Prostate gland (tissue), 2 donors: Measurements from ENCODE around the gene OR4E2. TPM values are rescaled to one million over a fixed set of nuclear protein-coding genes. Genes with fewer than 3 reads are reported as not detected.
"Not testable (repeated sequence)": the region's sequence is repeated elsewhere in the genome, so short reads cannot be mapped to it uniquely, and the experiment has no call there.

Source experiments
- DNase-seq: peaks from one replicate; pipeline ENCODE4 v3.0.0-alpha.2; 2019; ENCODE audit warnings: low spot score
- H3K27ac ChIP-seq, 2 donors: fragments of 200-600 bp; sonication (generic); 2 replicates each; pipeline ENCODE4 v1.5.1; 2017 to 2019
- H3K27me3 ChIP-seq: fragments of 200-600 bp; sonication (generic); replicated peaks from 2 replicates; pipeline ENCODE4 v1.5.1; 2019; ENCODE audit not compliant: insufficient read depth
- H3K36me3 ChIP-seq, 2 donors: fragments of 200-600 bp; sonication (generic); 1 replicate in 1 of 2; 2 replicates in 1 of 2; pipeline versions ENCODE4 v1.5.1 to v1.8.1; 2017 to 2019
- H3K4me1 ChIP-seq: fragments of 200-600 bp; sonication (generic); replicated peaks from 2 replicates; pipeline ENCODE4 v1.5.1; 2019
- H3K4me3 ChIP-seq, 2 donors: fragments of 200-600 bp; sonication (generic); 2 replicates each; pipeline ENCODE4 v1.5.1; 2017 to 2019
- H3K9me3 ChIP-seq: fragments of 200-600 bp; sonication (generic); 2 replicates; pipeline ENCODE4 v1.5.1; 2017
- CTCF ChIP-seq, 4 experiments: fragments of 200-600 bp in 2 of 4; fragments of 450-650 bp in 2 of 4; sonication (generic) in 2 of 4; IDR thresholded peaks; 1 replicate in 3 of 4; 2 replicates in 1 of 4; pipeline ENCODE4 v1.5.1; 2016 to 2019; ENCODE audit warnings: antibody characterized with exemption in 4 of 4, mild to moderate bottlenecking in 2 of 4, moderate library complexity in 2 of 4
- POLR2A ChIP-seq: fragments of 450-650 bp; IDR thresholded peaks from one replicate; pipeline ENCODE4 v1.6.1; 2016; ENCODE audit warnings: antibody characterized with exemption, mild to moderate bottlenecking
- POLR2AphosphoS5 ChIP-seq: sonication (generic); formaldehyde crosslinking; IDR thresholded peaks from one replicate; pipeline ENCODE4 v1.6.1; 2017; ENCODE audit warnings: antibody characterized with exemption
- WGBS: methylation state at CpG from one replicate; pipeline ENCODE4 v1.1.5; 2018; 5-methylcytosine and 5-hydroxymethylcytosine counted together
- intact Hi-C: fragments of 100-400 bp; cut with DNase I; formaldehyde crosslinking; loops from one replicate; pipeline ENCODE4 v1.14.2; 2022
- total RNA-seq, 2 donors: library from RNA; depleted of rRNA; stranded (reverse); fragments of >200 nt; gene quantifications; one replicate each; pipeline ENCODE4 v1.1.0, GENCODE V29; 2016

Gene OR4E2
- total RNA-seq, 2 donors from 2014 or later = not detected

GRCh38 chr14:21675566-21675965 is 21.9 kb downstream of the OR4E2 start:
- H3K4me1 ChIP-seq = no peaks in the 10 kb centered on the region
- no peak for DNase-seq
- no peak overlapping the region for H3K4me3 ChIP-seq
- H3K36me3 ChIP-seq = no peaks in the 10 kb centered on the region
- no peak for TF ChIP-seq POLR2AphosphoS5
- no peak for TF ChIP-seq POLR2A
- no peak for TF ChIP-seq CTCF (IDR thresholded peaks at IDR 0.05)
- H3K27me3 ChIP-seq = no peaks in the 10 kb centered on the region
- WGBS = 78% methylated on average over 4 of the region's 4 CpGs
- no peaks in the 10 kb centered on the region for H3K9me3 ChIP-seq
- H3K27ac ChIP-seq = no peak overlapping the region
- intact Hi-C loops = no loop called here

GRCh38 chr14:21680072-21680471 is 26.4 kb downstream of the OR4E2 start:
- H3K27me3 ChIP-seq = no peaks in the 10 kb centered on the region
- intact Hi-C loops = no loop called here
- no peak for TF ChIP-seq CTCF (IDR thresholded peaks at IDR 0.05)
- TF ChIP-seq POLR2A = no peak
- TF ChIP-seq POLR2AphosphoS5 = no peak
- no peak overlapping the region for H3K4me3 ChIP-seq
- H3K27ac ChIP-seq = no peak overlapping the region
- DNase-seq = no peak
- no peaks in the 10 kb centered on the region for H3K36me3 ChIP-seq
- H3K9me3 ChIP-seq = no peaks in the 10 kb centered on the region
- 88% methylated on average over 2 of the region's 2 CpGs for WGBS
- no peaks in the 10 kb centered on the region for H3K4me1 ChIP-seq

- intact Hi-C loops = no loop called here
- 94% methylated on average over 2 of the region's 2 CpGs for WGBS
- H3K4me3 ChIP-seq = no peak overlapping the region
- TF ChIP-seq CTCF (IDR thresholded peaks at IDR 0.05) = no peak
- no peak for TF ChIP-seq POLR2AphosphoS5
- no peak for TF ChIP-seq POLR2A
- no peak for DNase-seq
- no peaks in the 10 kb centered on the region for H3K36me3 ChIP-seq
- no peaks in the 10 kb centered on the region for H3K27me3 ChIP-seq
- no peak overlapping the region for H3K27ac ChIP-seq
- no peaks in the 10 kb centered on the region for H3K9me3 ChIP-seq
- H3K4me1 ChIP-seq = no peaks in the 10 kb centered on the region
Observed at GRCh38 chr14:21686468-21686867, 32.8 kb downstream of the OR4E2 start.

GRCh38 chr14:21694425-21694824 is 40.8 kb downstream of the OR4E2 start:
- intact Hi-C loops = no loop called here
- Histone ChIP-seq H3K9me3 (no peaks in the 10 kb centered on the region), H3K36me3 (no peaks in the 10 kb centered on the region), H3K4me1 (no peaks in the 10 kb centered on the region), H3K27me3 (no peaks in the 10 kb centered on the region), H3K4me3 (no peak overlapping the region), H3K27ac (no peak overlapping the region)
- TF ChIP-seq POLR2AphosphoS5 = no peak
- TF ChIP-seq CTCF (IDR thresholded peaks at IDR 0.05) = no peak
- no peak for DNase-seq

GRCh38 chr14:21697662-21698061 is 44.0 kb downstream of the OR4E2 start:
- H3K9me3 ChIP-seq, H3K27ac ChIP-seq, H3K27me3 ChIP-seq, H3K4me1 ChIP-seq, DNase-seq, H3K4me3 ChIP-seq, intact Hi-C loops, H3K36me3 ChIP-seq: not testable (repeated sequence)
- 95% methylated on average over 16 of the region's 33 CpGs for WGBS

GRCh38 chr14:21698538-21698937 is 44.9 kb downstream of the OR4E2 start:
- H3K4me3 ChIP-seq, DNase-seq, H3K4me1 ChIP-seq, intact Hi-C loops, H3K36me3 ChIP-seq, H3K27me3 ChIP-seq, H3K27ac ChIP-seq, H3K9me3 ChIP-seq: not testable (repeated sequence)
- WGBS = 13% methylated on average over 2 of the region's 3 CpGs
